Measurements from ENCODE around the gene RFC5. TPM values are rescaled to one million over a fixed set of nuclear protein-coding genes. Genes with fewer than 3 reads are reported as not detected.

Gene RFC5
- total and polyA plus RNA-seq, 2 of the 13 experiments (the other 11 are each of a cell fraction or from before 2014, with no cell fraction given), result 16.8 to 51.4 TPM

GRCh38 chr12:118044577-118044976 lies 28.1 kb downstream of the RFC5 start:
- no peaks in the 10 kb centered on the region for H3K79me2 ChIP-seq (ENCODE audit: insufficient read depth, low read length)
- intact Hi-C loops (cut with micrococcal nuclease; ENCODE audit: unreplicated experiment), result no loop called here
- 76% methylated on average over 8 of the region's 8 CpGs for WGBS (ENCODE audit: low lambda C conversion rate)
- in situ Hi-C loops (cut with HindIII; ENCODE audit: extremely low pct_ligation_motif_present, low pct_unique_long_range_greater_than_20kb), result no loop called here
- H3K4me3 ChIP-seq (replicated peaks in 1 of 3; ENCODE audit: insufficient read depth in 1 of 3, low read depth in 2 of 3, low read length in 3 of 3), result no peak overlapping the region
- H3K27ac ChIP-seq (ENCODE audit: extremely low read length, insufficient read depth, low read length), result peak overlapping the region; percentile 43
- no peaks in the 10 kb centered on the region for H3K9me3 ChIP-seq (ENCODE audit: low read length)
- H3K4me2 ChIP-seq (ENCODE audit: low read depth, low read length), result no peak overlapping the region
- H3K9ac ChIP-seq (ENCODE audit: insufficient read depth, low read depth, low read length), result no peak overlapping the region
- BruUV-seq (replicated peaks), result no TSS peak
- DNase-seq (ENCODE audit: low spot score), result peak; percentile 50
- no peak overlapping the region for H2AFZ ChIP-seq (ENCODE audit: low read length)
- peak; percentile 15 for FAIRE-seq
- ATAC-seq, result peak; percentile 94
- POLR2A ChIA-PET, result interaction anchor here (1.3 kb wide), 1 partner anchor 9 kb away, joined by 5 read pairs; no protein-coding TSS in a partner anchor
- CTCF ChIA-PET (ENCODE audit: low intra/inter-chr PET ratio, low total read pairs), result no interaction called here
- peaks cover 17 to 32% of the 10 kb centered on the region in 2 experiments for H3K36me3 ChIP-seq (replicated peaks in 1 of 2; ENCODE audit: control insufficient read depth in 1 of 2, insufficient read depth in 2 of 2, low read length in 2 of 2)
- no peaks in the 10 kb centered on the region for H4K20me1 ChIP-seq (ENCODE audit: insufficient read depth, low read length)
- H3K27me3 ChIP-seq (ENCODE audit: control insufficient read depth in 1 of 2, insufficient read depth in 2 of 2, low read length in 2 of 2), result no peaks in the 10 kb centered on the region
- peaks cover 11% of the 10 kb centered on the region for H3K4me1 ChIP-seq (ENCODE audit: insufficient read depth, low read length)
- no peak for TF ChIP-seq IKZF1 (IDR thresholded peaks at IDR 0.05)
- TF ChIP-seq ZNF431 (CRISPR knock-in tag; IDR thresholded peaks at IDR 0.05; ENCODE audit: borderline replicate concordance, low read depth), result no peak
- TF ChIP-seq RXRA (CRISPR knock-in tag; IDR thresholded peaks at IDR 0.05), result no peak
- no peak for TF ChIP-seq POLR2AphosphoS5 (IDR thresholded peaks at IDR 0.05; ENCODE audit: low read depth, low read length)
- peak; percentile 72 for TF ChIP-seq ZMYM4 (CRISPR knock-in tag; IDR thresholded peaks at IDR 0.05)
- TF ChIP-seq FOXK1 (CRISPR knock-in tag; IDR thresholded peaks at IDR 0.05; ENCODE audit: borderline replicate concordance, low read depth), result no peak
- TF ChIP-seq POGZ (CRISPR knock-in tag; IDR thresholded peaks at IDR 0.05), result peak; percentile 80
- TF ChIP-seq ZNF10 (CRISPR knock-in tag; IDR thresholded peaks at IDR 0.05; ENCODE audit: borderline replicate concordance, low read depth), result no peak
- TF ChIP-seq ATF3 (CRISPR knock-in tag; IDR thresholded peaks at IDR 0.05), result no peak
- no peak for TF ChIP-seq ZNF275 (CRISPR knock-in tag; IDR thresholded peaks at IDR 0.05; ENCODE audit: borderline replicate concordance)
- no peak for TF ChIP-seq ZMYM3 (CRISPR knock-in tag; IDR thresholded peaks at IDR 0.05)
- TF ChIP-seq FOXA1 (IDR thresholded peaks at IDR 0.05), result no peak
- TF ChIP-seq FOXA1 (CRISPR knock-in tag; IDR thresholded peaks at IDR 0.05), result no peak
- no peak for TF ChIP-seq CREB3 (CRISPR knock-in tag; IDR thresholded peaks at IDR 0.05)
- TF ChIP-seq NAIF1 (CRISPR knock-in tag; IDR thresholded peaks at IDR 0.05; ENCODE audit: borderline replicate concordance), result no peak
- TF ChIP-seq ZNF274 (CRISPR knock-in tag; IDR thresholded peaks at IDR 0.05), result no peak
- TF ChIP-seq ZNF598 (CRISPR knock-in tag; IDR thresholded peaks at IDR 0.05; ENCODE audit: borderline replicate concordance), result no peak
- no peak for TF ChIP-seq ZSCAN5A (CRISPR knock-in tag; IDR thresholded peaks at IDR 0.05; ENCODE audit: borderline replicate concordance)
- TF ChIP-seq ZSCAN31 (CRISPR knock-in tag; IDR thresholded peaks at IDR 0.05; ENCODE audit: low read depth), result no peak
- TF ChIP-seq ZNF737 (CRISPR knock-in tag; IDR thresholded peaks at IDR 0.05; ENCODE audit: borderline replicate concordance), result no peak
- no peak for TF ChIP-seq ZKSCAN1 (IDR thresholded peaks at IDR 0.05; ENCODE audit: low read length)
- no peak for TF ChIP-seq ZNF367 (CRISPR knock-in tag; IDR thresholded peaks at IDR 0.05; ENCODE audit: borderline replicate concordance)
